ENCODE measurements around the gene HTR3B.

GRCh38 chr11:113977701-113978100 is 73.1 kb downstream of the HTR3B start:
- TF ChIP-seq CTCF (IDR thresholded peaks at IDR 0.05), result no peak
- TF ChIP-seq POLR2A (IDR thresholded peaks at IDR 0.05), result no peak
